PC-9 (cell line): Measurements from ENCODE around the gene R3HDM2.

Experiments
- EZH2 ChIP-seq: fragments of 200-600 bp; sonication (generic); IDR thresholded peaks from 2 replicates; pipeline ENCODE4 v1.8.0; 2017; ENCODE audit warnings: antibody characterized with exemption, low read depth
- TF ChIP-seq, protein P1 (sequence below): fragments of 200-600 bp; sonication (generic); conservative IDR thresholded peaks from 2 replicates; pipeline ENCODE4 v1.6.1; 2017; ENCODE audit warnings: mixed run types, antibody characterized with exemption, mild to moderate bottlenecking, moderate library complexity

DNA sequence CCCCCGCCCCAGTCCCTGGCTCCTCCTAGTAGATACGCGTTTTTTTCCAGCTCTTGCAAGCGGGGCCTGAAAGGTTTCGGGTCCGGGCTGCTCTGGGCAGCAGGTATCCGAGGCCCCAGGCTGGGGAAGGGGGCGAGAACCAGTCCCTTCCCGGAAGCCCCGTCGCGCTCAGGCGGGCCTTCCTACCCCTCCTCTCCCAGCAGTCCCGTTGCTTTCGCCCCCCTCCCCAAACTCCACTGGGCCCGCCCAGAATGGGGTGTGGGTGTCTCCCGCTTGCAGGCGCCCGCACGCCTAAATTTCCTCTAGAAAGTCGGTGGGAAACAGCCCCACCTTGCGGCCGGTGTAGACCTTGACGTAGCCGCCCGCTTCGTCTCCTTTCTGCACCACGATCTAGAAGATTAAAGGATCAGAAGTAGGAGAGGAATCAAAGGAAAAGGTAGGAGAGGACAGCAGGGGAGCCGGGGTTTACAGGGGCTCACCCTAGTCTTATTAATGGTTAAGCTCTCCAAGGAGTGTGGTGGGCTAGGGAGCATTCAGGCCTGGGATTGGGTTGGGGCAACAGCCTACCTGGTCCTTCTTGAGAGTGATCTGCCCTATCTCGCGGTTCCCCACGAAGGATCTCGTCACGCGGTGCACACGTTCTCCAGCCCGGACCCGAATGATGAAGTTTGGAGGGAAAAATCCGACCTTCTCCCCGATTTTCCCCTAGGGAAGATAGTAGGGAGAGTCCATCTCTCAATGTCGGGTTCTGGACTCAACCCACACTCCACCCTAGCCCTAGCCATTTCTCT is 187.1 kb downstream of the R3HDM2 start:
- TF ChIP-seq, protein P1, sequence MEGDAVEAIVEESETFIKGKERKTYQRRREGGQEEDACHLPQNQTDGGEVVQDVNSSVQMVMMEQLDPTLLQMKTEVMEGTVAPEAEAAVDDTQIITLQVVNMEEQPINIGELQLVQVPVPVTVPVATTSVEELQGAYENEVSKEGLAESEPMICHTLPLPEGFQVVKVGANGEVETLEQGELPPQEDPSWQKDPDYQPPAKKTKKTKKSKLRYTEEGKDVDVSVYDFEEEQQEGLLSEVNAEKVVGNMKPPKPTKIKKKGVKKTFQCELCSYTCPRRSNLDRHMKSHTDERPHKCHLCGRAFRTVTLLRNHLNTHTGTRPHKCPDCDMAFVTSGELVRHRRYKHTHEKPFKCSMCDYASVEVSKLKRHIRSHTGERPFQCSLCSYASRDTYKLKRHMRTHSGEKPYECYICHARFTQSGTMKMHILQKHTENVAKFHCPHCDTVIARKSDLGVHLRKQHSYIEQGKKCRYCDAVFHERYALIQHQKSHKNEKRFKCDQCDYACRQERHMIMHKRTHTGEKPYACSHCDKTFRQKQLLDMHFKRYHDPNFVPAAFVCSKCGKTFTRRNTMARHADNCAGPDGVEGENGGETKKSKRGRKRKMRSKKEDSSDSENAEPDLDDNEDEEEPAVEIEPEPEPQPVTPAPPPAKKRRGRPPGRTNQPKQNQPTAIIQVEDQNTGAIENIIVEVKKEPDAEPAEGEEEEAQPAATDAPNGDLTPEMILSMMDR: peak; percentile 76
- no peak for TF ChIP-seq EZH2
